ENCODE data around the gene RUNX1. TPM values are rescaled to one million over a fixed set of nuclear protein-coding genes. Genes with fewer than 3 reads are reported as not detected.

Gene RUNX1
- total and polyA plus RNA-seq, 2 donors (not counting 3 experiments of a cell fraction or from before 2014, with no cell fraction given), result 4.6 to 17.9 TPM

- CTCF ChIA-PET, result no interaction called here
- Histone ChIP-seq H3K4me1 (ENCODE audit: control insufficient read depth, extremely low read depth, insufficient read depth, low read length) (peaks cover 11% of the 10 kb centered on the region), H3K9ac (replicated peaks; ENCODE audit: extremely low read depth, insufficient read depth, low read length) (no peak overlapping the region)
Measured at GRCh38 chr21:34988139-34988538, 61.0 kb downstream of the RUNX1 start.

More at GRCh38 chr21:34988139-34988538, 61.0 kb downstream of the RUNX1 start:
- intact Hi-C loops (cut with micrococcal nuclease), result no loop called here
- no peak overlapping the region for H3K27ac ChIP-seq (ENCODE audit: insufficient read depth, low read depth, low read length)
- no peaks in the 10 kb centered on the region for H3K9me3 ChIP-seq (replicated peaks; ENCODE audit: control insufficient read depth, insufficient read depth, low read length)
- dilution Hi-C loops (cut with MboI; ENCODE audit: extremely low pct_ligation_motif_present, low sequenced_read_pairs), result no loop called here
- BruUV-seq (replicated peaks), result no TSS peak
- POLR2A ChIA-PET, result interaction anchor here (0.6 kb wide), 1 partner anchor 51 kb away, joined by 4 read pairs; no protein-coding TSS in a partner anchor
- no peak overlapping the region for H2AFZ ChIP-seq (ENCODE audit: low read depth, low read length)
- peaks cover 12 to 17% of the 10 kb centered on the region in 2 experiments for H3K27me3 ChIP-seq (ENCODE audit: control insufficient read depth in 2 of 2, insufficient read depth in 2 of 2, low read length in 2 of 2)
- FAIRE-seq, result no peak
- H3K4me3 ChIP-seq (replicated peaks in 1 of 3; ENCODE audit: insufficient read depth in 1 of 3, low read depth in 1 of 3, low read length in 3 of 3), result no peak overlapping the region
- DNase-seq (ENCODE audit: low read depth, low spot score), result no peak
- no peaks in the 10 kb centered on the region for H3K9me1 ChIP-seq (replicated peaks; ENCODE audit: control insufficient read depth, extremely low read depth, insufficient read depth, low read length)
- H3K4me2 ChIP-seq (ENCODE audit: insufficient read depth, low read length), result no peak overlapping the region
- no peaks in the 10 kb centered on the region for H4K20me1 ChIP-seq (replicated peaks; ENCODE audit: control insufficient read depth, extremely low read depth, insufficient read depth, low read length)
- TF ChIP-seq JUN (IDR thresholded peaks at IDR 0.05; ENCODE audit: borderline replicate concordance, insufficient read depth, insufficient read length, low read depth) (no peak), FOS (IDR thresholded peaks at IDR 0.05; ENCODE audit: borderline replicate concordance, insufficient read depth, low read length) (no peak), MAX (IDR thresholded peaks at IDR 0.05; ENCODE audit: insufficient read depth, insufficient read length) (no peak), POLR2AphosphoS5 (IDR thresholded peaks at IDR 0.05; ENCODE audit: insufficient read depth, low read depth, low read length) (no peak), MYC (IDR thresholded peaks at IDR 0.05; ENCODE audit: low read depth, low read length) (no peak), POLR2A (IDR thresholded peaks at IDR 0.05; ENCODE audit: low read depth, low read length) (no peak), EZH2 (IDR thresholded peaks at IDR 0.05; ENCODE audit: borderline replicate concordance, low read depth, low read length, severe bottlenecking) (no peak), GATA2 (IDR thresholded peaks at IDR 0.05; ENCODE audit: insufficient read depth, insufficient read length, low read depth, low read length) (no peak), CTCF (IDR thresholded peaks at IDR 0.05; ENCODE audit: extremely low read depth in 1 of 2, insufficient read depth in 1 of 2, low read depth in 1 of 2, low read length in 2 of 2) (no peak)
- no peaks in the 10 kb centered on the region for H3K36me3 ChIP-seq (ENCODE audit: control insufficient read depth in 2 of 2, extremely low read depth in 1 of 2, insufficient read depth in 2 of 2, low read length in 2 of 2)
- H3K79me2 ChIP-seq (ENCODE audit: control insufficient read depth, insufficient read depth, low read length), result no peaks in the 10 kb centered on the region

Data from endothelial cell of umbilical vein (primary cell).